CD4-positive, alpha-beta T cell treated with Interleukin-17A for 4 hours (primary cell): Measurements from ENCODE around the gene MYL6B.
"Not testable (repeated sequence)": the region's sequence is repeated elsewhere in the genome, so short reads cannot be mapped to it uniquely, and the experiment has no call there.

ENCODE experiments used
- DNase-seq: peaks from one replicate; pipeline ENCODE4 v3.0.0-alpha.2; 2020; ENCODE audit warnings: mixed read lengths

The MYL6B gene

DNA sequence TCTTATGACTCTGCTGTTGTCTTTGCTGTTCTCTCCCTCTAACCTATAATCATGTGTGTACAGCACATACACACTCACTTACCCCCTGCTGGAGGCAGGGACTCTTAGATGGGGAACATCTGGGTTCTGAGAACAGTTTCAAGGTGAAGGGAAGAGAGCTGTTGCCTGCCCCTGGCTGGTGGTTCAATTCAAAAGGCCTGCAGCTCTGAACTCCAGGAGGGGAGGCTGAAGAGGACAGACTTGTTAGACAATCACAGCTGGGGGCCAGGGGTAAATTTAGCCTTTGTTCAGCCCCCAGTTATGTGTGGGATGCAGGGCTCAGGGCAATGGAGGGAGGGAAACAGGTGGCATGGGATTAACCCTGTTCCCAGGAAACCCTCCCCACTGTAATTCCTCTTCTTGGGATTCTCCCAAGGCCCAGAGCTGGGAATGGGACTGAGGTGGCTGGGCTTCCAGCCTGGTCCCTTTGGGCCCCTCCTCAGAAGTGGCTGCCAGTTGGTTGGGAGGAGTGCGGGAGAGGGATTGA is 1.9 kb downstream of the MYL6B start:
- DNase-seq = no peak

DNA sequence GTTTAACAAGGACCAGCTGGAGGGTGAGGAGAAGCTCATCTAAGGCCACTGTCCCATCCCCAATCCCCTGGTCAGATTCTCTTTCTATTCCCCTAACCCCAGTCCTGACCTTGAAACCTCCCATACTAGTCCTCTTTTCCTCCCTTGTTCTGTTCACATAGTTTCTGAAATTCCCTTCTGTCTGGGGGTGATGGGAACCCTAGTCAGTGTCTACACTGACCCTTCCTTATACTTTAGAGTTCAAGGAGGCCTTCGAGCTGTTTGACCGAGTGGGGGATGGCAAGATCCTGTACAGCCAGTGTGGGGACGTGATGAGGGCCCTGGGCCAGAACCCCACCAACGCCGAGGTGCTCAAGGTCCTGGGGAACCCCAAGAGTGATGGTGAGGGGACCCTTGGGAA is 2.4 kb downstream of the MYL6B start:
- no peak for DNase-seq

DNA sequence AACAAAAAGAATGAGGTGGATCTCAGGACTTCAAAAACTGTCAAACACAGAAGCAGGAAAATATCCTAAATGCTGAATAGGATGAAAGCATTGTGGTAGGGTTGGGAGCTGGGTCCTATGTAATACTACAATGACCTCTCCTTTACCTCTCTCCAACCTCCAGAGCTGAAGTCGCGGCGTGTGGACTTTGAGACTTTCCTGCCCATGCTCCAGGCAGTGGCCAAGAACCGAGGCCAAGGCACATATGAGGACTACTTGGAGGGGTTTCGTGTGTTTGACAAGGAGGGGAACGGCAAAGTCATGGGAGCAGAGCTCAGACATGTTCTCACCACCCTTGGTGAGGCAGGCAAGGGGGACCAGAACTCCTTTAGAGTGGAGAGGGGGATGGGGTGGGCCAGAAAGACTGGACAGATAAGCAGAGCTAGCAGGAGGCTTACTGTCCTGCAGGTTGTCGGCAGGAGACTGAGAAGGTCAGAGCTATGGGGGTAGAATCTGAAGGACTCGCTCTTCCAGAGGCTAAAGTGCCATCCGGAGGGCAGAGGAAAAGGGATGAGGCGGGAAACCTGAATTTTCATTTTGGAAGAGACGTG is 3.0 kb downstream of the MYL6B start:
- no peak for DNase-seq

DNA sequence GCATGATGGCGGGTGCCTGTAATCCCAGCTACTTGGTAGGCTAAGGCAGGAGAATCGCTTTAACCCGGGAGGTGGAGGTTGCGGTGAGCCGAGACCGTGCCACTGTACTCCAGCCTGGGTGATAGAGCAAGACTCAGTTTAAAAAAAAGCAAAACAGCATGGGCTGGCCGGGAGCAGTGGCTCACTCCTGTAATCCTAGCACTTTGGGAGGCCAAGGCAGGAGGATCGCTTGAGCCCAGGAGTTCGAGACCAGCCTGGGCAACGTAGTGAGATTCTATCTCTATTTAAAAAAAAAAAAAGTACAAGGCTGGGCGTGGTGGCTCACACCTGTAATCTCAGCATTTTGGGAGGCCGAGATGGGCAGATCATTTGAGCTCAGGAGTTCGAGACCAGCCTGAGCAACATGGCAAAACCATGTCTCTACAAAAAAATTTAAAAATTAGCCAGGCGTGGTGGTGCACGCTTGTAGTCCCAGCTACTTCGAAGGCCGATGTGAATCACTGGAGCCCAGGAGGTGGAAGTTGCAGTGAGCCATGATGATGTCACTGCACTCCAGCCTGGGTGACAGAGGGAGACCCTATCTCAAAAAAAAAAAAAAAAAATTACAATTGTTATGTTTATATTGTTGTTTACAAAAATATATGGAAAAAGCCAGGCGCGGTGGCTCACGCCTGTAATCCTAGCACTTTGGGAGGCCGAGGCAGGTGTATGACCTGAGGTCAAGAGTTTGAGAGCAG is 4.2 kb downstream of the MYL6B start:
- not testable (repeated sequence) for DNase-seq

DNA sequence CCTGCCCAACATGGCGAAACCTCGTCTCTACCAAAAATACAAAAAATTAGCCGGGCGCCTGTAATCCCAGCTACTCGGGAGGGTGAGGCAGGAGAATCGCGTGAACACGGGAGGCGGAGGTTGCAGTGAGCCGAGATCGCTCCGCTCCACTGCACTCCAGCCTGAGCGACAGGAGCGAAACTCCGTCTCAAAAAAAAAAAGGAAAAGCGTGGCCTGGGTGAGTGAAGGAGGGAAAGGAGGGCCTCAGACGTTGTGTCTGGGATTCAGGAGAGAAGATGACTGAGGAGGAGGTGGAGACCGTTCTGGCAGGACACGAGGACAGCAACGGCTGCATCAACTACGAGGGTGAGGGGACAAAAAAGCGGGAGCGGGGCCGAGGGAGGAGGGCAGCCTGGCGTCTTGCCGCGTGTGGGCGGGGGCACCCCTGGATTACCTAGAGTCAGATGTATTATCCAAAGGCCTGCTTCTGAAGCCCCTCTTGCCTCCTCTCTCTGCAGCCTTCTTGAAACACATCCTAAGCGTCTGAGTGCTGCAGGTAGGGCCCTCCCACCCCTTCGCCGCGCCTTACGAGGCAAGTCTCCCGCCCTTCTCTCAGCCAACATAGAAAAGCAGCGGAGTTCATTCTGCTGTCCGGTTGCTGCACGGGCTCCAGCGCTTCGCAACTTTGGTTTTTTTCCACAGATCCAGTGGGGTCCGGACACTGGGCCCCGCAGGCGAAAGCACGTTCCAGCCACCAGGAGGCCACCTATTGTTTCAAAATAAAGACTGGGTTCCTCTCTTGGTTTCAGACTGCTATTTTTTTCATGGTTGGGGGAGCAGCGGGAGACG is 5.0 kb downstream of the MYL6B start:
- peak; percentile 72 for DNase-seq

DNA sequence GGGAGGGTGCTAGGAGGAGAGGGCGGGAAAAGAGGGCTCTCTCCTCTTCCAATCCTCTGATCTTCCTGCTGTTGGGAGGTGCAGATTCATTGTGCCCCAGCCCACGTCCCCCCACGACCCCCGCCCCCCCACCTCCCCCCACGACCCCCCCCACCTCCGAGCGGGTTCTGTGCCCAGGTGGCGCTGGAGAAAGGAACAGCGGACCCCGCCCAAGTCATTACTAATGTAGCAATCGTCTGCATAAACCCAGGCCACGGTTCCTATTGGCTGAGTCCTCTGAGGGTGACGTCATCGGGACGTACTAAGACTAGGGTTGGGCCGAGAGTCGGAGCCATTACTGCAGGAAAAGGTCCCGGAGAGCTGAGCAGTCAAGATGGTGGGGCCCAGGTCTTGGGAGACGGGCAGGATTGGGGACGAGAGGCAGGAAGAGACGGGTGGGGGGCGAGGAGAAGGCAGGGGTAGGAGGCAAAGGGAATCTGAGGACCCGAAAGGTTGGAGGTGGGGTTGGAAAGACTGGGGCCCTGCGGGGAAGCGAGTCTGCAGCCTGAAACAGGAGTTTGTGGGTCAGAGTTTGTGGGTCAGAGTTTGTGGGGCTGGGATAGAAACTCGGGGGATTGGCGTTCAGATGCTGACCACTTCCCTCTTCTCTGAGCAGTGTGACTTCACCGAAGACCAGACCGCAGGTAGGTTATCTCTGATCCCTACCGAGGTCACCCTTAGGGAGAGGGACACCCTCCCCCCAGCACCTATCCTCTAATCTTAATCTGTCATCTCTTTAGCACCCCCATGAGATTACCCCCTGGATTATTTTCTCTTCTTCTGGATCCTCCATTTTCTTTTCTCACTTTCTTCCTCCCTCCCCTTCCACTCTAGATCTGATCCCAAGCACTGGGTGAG is 5.9 kb downstream of the MYL6B start, which contains the start of gene MYL6:
Gene MYL6 (plus strand): TSS at position 331 of the 897 bp plus-strand sequence. CDS start 43 bp downstream, at position 374.
- DNase-seq = peak; percentile 93

DNA sequence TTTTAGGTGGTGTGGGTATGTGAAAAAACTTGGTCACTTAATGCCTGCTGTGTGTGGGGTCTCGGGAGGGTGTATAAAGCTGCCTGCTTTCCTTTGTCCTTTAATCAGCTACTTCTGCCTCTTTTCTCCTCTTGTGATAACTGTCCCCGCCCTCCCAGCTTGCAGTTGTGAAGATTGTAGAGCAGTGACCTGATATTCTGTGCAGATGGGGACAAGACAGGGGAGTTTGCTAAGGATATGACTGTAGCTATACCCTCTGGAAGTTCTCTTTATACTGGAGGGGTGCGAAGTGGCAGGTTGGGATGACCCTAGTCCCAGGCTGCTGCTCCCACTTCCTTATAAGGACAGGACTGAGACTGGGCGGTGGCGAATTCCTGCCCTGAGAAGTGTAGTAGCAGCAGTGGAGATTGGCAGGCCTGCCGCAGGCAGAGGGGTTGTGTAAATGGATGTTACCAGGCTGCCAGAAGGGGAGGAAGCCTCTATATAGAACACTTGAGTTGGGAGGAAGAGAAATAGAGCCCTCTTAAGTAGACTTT is 6.6 kb downstream of the MYL6B start:
- DNase-seq = peak; percentile 35

DNA sequence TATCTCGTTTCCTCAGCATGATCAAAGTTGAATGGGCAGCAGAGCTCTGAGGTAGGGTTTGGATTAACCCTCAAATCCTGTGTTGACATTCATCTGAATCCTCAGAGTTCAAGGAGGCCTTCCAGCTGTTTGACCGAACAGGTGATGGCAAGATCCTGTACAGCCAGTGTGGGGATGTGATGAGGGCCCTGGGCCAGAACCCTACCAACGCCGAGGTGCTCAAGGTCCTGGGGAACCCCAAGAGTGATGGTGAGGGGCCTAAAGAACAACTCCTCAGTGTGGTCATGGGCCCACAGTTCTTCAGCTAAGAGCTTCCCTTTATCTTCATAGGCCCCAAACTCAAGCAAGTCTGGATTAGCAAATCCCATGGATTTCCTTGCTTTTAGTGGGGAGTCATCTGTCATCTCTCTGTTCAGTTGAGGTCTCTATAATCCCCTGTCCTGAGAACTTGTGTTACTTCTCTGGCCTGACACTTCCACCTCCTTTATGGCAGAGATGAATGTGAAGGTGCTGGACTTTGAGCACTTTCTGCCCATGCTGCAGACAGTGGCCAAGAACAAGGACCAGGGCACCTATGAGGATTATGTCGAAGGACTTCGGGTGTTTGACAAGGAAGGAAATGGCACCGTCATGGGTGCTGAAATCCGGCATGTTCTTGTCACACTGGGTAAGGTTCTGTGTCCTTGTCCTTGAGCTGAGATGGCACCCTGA is 7.2 kb downstream of the MYL6B start:
- no peak for DNase-seq

DNA sequence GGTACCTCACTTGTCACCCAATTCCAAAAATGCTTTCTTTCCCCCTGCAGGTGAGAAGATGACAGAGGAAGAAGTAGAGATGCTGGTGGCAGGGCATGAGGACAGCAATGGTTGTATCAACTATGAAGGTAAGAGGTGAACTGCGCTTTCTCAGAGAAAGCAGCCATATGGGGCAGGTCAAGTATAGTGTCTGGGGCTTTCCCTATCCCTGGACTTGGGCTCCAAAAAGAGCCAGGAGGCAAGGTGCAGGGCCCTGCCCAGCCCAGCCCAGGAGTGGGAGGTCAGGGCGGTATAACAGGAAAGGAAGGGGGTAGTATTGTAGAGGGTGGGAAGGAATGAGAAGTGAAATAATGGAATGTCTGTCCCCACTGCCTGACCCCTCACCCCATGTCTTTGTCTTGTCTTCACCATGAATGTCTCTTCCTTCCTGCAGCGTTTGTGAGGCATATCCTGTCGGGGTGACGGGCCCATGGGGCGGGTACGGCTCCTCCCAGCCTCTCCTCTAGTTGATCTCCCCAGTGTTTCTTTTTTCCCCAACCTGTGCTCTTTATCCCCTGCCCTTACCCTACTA is 7.9 kb downstream of the MYL6B start:
- peak; percentile 80 for DNase-seq

DNA sequence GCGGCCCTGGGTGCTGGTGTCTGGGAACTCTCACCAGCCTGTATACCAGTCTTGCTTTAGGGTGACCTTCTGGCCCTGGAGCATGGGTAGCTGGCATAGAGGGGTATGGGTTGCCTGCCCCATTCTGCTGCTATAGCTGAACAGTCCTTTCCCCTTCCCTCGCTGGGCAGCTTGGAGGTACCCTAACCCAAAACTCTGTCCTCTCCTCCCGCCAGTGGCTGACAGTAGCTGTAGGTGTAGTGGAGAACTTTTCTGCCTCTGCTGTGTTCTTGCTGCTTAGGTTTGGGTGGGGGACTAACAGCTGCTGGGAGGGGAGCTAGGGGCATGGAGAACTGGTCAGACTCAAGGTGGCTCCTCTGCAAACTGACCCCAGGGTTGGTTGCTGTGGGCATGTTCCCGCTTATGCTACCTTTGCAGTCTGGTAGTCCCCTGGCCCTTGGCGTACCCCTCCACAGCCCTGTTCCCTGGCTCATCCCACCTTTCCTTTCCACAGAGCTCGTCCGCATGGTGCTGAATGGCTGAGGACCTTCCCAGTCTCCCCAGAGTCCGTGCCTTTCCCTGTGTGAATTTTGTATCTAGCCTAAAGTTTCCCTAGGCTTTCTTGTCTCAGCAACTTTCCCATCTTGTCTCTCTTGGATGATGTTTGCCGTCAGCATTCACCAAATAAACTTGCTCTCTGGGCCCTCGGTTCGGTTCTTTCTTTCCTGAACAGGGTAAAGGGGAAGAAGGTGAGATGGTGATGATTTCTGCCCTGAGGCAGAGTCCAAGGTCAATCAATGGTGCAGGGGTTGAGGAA is 8.7 kb downstream of the MYL6B start:
- DNase-seq = no peak

DNA sequence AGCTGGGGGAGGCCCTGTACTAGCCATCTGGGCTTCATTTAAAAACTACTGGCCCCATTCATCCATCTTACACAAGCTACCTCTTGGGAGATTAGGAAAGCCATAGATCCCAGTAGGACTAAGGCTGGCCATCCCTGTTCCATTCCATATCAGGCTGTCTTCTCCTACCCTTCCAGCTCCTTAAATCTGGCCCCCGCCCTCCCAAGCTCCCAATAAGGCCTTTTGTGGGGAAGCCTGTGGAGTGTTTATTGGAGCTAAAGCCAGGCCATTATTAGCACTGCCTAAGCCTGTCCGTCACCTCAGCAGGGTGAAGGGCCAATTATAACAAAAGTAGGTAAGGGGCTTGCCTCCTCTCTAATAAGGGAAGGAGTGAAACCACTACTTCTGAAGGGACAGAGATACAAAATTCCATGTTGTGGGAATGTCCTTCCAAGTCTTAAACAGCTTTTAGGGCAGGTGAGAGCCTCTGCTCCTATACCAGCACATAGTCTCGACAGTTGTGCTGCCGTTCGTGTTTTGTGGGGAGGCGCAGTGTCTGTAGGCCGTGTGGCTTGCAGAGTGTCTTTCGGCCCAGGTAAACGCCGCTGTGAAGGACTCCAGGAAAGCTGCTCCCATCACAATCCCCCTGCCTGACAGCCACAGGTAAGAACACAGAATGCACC is 9.4 kb downstream of the MYL6B start:
- no peak for DNase-seq

DNA sequence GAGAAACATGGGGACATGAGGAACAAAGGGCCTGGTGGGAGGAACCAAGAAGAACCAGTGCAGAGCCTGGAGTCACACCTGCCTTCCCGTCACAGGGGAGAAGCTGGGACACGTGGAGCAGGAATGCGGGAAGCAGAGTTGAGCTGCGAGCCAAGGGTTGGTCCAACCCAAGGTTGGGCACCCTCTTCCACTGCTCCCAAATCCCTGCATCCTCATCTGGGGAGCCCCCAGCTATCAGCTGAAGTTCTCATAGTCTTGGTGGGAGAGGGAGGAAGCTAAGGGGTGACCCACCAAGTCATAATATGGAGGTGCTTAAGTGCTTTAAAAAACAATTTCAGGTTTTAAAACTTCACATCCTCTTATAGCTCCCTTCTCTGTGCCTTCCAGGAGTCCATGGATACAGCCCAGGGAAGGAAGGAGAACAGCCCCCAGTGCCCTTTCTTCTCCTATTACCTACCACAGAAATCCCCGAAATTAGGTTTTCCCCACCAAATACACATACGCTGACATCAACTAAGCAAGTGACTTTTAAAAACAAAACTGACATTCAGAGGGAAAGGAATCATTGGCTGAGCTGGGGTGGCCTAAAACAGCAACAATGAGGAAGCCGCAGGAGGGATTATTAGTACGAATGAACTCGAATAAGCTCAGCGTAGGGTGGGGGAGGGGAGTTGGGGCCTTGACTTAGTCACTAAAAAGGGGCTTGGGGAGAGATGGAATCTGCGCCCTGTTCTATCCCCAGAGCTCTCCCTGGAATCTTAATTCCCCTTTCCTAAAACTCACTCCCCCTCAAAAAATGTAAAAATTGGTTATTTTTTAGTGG is 10.3 kb downstream of the MYL6B start:
- DNase-seq = no peak

DNA sequence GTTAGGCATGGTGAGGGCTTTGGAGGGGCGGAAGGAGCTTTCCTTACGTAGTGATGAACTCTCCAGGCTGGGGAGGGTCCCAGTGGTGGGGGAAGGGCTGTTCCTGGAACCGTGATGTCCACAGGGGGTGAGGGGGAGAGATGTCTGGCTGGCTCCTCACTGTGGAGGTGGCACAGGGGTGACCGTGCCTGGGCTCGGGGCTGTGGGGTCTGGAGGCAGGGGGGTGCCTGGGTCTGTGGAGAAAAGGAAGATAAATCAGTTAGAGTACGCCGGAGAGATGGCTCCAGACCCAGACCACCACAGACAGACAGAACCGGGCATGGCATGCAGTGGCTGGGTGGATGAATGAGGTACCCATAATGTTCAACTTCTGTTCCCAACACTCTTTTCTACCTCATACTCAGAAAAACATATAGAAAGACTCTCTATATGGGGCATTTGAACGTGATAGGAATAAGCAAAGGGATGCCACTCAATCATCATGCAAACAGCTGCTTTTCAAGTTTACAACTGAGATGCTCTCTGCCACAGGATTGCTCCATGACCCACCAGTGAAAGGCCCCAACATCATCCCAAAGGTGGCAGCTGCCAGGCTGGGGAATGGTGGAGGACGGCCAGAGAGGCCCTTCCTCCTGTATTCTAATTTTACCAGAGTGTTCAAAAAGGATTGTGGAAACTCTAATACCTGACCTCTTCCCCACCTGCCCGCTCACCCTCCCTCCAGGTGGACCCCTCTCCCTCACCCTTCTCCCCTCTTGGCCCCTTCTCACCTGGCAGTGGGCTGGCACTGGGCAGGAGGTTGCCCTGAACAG is 11.4 kb downstream of the MYL6B start:
- no peak for DNase-seq

DNA sequence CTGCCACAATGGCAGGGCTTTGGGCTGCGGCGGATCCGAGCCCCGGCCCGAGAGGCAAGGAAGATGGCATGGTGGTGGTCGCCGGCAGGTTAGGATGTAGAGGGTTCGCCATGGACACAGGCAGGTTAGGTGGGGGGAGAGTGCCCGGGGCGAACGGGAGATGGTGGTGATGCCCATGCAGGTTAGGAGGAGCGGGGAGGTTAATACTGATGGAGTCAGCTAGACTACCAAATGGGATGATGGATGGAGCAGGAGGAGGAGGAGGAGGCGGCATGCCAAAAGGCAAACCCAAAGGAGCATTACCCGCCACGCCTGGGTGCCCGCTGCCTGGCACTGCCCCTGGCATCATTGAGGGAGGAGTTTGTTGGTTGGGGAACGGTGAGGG is 11.9 kb downstream of the MYL6B start:
- no peak for DNase-seq

DNA sequence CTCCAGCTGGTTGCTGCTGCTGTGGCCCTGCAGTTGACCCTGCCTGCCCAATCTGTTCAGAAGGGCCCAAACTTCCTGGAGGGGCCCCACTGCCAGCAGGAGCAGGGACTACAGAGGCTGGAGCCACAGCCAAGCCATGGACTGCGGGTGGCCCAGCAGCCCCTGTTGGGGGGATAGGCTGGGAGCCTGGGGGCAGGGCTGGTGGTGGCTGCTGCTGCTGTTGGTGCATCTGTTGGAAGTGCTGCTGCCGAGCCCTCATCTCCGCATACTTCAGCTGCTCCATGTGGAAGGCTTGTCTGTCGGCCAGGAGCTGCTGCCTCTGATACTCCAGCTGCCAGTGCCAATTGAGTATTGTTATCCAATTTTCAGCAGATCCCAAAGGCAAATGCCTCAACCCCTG is 13.0 kb downstream of the MYL6B start:
- DNase-seq = no peak

DNA sequence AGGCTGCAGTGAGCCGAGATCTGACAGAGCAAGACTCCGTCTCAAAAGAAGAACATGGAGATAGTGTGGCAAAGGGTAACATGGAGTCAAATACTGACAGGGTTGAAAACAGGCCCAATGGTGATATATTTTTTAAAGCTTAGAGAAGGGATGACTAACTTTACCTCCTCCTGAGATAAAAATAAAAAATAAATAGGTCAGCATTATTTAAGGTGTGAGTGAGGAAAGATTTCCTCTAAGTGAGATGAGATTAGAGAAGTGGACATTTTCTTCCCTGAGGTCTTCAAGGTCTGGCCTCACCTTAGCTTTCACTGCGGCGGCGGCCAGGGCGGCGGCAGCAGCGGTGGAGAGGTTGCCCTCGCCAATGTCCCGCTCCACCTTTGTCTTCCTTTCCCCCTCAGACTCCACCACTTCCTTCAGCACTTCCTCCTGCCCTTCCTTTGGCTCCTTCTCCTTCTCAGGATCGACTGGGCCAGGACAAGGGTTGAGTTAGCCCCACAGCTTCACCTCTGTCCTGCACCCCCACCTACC is 16.9 kb downstream of the MYL6B start:
- DNase-seq = no peak

DNA sequence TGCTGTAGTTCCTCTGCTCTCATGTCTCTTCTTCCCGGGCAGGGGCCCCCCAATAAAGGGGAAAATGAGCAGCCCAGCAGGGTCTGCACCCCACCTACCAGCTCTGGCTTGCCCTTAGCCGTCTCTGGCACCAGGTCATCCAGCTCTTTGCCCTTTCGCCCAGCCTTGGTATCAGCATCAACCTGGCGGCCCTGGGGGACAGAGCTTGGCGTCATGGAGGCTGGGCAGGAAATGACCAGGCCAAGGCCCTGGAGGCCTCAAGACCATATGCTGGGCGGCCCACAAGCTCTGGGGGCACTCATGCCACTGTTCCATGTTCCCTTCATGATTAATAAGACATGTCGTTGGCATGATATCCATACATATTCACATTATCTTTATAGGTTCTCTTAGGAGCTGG is 20.5 kb downstream of the MYL6B start:
- no peak for DNase-seq

DNA sequence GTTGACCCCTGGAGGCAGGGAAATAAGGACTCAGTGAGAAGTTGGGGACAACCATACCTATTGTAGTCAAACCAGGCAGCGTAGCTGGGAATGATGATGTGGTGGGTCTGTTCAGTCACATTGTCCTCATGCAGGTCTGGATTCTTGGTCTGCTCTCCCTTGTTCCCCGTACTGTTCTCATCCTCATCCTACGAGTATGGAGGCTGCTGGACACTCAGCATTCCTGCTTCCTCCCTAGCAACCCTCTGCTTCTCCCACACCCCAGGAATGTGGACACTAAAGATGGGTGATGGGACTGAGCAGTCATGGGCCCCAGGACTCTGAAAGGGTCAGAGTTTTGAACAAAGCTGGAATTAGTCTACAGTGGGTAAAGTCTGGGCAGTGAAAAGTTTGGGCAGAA is 26.0 kb downstream of the MYL6B start:
- DNase-seq = no peak
